ENCODE data around the gene CDY1.
"Not testable (repeated sequence)": the region's sequence is repeated elsewhere in the genome, so short reads cannot be mapped to it uniquely, and the experiment has no call there.

DNA sequence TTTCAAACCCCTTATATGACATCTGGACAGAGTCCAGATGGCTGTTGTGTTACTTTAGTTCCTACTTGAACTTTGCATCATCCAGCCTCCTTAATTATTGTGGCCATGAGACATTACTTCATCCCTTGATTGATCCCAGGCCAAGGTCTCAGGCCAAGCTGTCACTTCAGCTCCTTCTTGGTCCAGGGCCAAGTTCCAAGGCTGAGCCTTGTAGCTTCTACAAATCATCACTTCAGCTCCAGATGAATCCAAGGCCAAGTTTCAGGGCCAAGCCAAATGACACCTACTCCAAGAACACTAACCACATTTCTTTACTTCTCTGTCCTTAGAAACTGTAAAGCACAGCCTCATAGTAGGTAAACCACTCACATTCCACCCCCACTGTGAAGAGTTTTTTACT is 1.7 kb upstream of the CDY1 start:
- TF ChIP-seq POLR2A (IDR thresholded peaks at IDR 0.05; ENCODE audit: low read depth, low read length); TAF1 (IDR thresholded peaks at IDR 0.05; ENCODE audit: borderline replicate concordance, low read depth, low read length); POLR2AphosphoS5 (IDR thresholded peaks at IDR 0.05; ENCODE audit: low read depth, low read length): not testable (repeated sequence)
